GM21723 (cell line): ENCODE data around the gene GRIFIN.

Experiments
- ATAC-seq: cut with Tn5 transposase; IDR thresholded peaks from one replicate; pipeline ENCODE4 v1.9.1; 2021; ENCODE audit warnings: mild to moderate bottlenecking, moderate library complexity; ENCODE audit not compliant: unreplicated experiment

GRIFIN gene, protein sequence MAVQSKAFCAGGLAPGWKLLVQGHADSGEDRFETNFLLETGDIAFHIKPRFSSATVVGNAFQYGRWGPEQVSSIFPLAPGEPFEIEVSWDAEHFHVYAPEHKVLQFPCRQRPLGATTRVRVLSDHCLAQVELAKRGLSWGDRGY

GRCh38 chr7:2476298-2476697 is at the start of gene GRIFIN:
TSS of gene GRIFIN (minus strand) at chr7:2476398. CDS start at chr7:2476383, 15 bp downstream.
- no peak for ATAC-seq

- no peak for ATAC-seq
These were observed 48.8 kb upstream of the GRIFIN start for GRCh38 chr7:2524808-2525657.

GRCh38 chr7:2523941-2524807 is 48.0 kb upstream of the GRIFIN start:
- ATAC-seq, result no peak

DNA sequence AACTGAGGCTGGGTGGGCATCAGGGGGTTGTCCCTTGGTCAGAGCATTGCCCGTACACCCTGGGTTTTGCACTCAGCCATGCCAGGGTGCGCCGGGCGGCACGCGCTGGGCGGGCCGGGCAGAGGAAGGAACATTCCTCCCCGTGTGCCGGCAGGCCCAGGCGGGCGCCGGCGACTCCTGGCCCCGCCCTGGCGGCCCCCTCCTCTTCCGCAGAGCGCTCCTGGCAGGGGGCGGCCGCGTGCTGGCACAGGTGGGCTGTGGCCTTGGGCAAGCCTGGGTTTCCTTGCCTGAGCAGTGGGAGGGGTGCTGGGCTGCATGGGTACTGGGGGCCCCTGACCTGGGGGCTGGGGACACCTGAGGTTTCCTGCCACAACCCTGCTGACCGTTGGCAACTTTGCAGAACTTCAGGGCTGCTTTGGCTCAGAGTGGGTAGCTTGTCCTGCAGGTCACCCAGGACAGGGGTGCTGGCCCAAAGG is 47.3 kb upstream of the GRIFIN start:
- no peak for ATAC-seq

DNA sequence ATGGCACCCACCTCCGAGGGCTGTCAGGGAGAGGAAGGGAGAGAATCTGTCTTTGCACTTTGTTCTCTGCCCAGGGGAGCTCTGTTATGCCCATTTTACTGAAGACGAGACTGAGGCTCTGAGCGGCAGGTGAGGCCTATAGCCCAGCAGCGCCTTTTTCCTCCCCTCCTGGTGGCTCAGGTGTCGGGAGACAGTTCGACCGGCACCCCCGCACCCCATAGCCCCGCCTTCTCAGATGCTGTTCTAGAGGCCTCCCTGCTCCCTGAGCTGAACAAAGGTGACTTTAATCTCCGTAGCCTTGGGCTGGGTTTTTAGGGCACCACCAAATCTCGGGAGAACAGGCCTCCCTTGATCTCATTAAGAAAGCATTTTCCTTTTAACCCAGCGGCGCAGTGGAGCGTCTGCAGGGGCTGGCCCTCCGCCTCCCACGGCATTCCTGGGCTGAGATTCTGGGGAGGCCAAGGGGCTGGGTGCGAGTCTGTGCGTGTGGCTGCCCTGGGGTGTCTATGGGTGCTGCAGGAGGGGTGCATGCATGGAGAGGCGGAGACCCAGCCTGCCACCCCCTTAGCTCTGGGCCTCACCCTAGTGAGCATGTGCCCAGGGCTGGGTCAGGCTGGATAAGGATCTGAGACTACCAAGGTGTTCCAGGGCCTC is 46.7 kb upstream of the GRIFIN start:
- ATAC-seq, result no peak

DNA sequence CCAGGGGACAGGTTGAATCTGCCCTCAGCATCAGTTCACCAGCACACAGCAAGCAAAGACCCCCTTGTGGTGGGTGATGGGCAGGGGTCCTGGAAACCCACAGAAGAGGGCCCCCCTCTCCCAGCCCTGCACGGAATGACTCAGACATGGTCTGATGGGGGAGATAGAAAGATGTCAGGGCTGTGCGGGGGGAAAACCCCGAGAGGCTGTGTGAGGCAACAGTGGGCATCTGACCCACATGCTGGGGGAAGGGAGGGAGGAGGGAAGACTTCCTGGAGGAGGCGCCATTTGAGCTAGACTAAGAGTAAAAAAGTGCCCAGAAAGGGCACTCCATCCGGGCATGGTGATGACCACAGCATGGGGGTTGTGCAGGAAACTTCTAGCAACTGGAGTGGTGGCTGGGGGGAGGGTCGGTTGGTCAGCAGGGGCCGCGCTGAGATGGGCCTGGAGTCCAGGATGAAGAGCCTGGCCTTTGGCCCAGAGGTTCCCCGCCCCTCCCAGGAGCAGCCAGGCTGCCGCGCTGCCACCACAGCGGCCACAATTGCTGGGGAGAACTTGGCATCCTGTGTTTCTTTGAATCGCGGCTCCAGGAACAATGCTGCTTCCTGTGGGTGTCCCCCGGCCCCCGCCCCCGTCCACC is 45.9 kb upstream of the GRIFIN start:
- ATAC-seq, result no peak

- no peak for ATAC-seq
These were observed 45.1 kb upstream of the GRIFIN start for GRCh38 chr7:2521341-2521745.

DNA sequence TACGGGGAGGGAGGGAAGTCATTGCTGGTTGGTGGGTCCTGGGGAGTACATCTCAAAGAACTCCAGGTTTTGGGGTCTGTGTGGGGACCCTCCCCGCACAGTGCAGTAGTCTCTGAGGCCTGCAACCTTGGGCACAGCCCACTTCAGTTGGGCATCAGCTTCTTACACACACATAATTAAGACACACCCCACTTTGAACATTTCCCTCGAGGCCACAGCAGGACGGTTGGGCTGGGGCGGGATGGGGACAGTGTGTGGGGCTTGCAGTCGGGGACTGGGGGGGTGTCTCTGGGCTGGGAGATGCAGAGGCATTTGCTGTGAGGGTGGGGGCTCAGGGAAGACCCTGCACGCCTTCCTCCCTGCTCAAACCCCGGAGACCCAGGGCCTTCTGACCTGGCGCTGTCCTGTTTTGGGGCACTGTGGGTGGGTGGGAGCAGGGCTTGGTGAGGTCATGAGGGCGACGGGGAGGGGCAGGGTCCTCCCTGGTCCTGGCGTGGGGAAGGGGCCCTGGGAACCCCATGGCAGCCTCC is 44.6 kb upstream of the GRIFIN start:
- no peak for ATAC-seq

DNA sequence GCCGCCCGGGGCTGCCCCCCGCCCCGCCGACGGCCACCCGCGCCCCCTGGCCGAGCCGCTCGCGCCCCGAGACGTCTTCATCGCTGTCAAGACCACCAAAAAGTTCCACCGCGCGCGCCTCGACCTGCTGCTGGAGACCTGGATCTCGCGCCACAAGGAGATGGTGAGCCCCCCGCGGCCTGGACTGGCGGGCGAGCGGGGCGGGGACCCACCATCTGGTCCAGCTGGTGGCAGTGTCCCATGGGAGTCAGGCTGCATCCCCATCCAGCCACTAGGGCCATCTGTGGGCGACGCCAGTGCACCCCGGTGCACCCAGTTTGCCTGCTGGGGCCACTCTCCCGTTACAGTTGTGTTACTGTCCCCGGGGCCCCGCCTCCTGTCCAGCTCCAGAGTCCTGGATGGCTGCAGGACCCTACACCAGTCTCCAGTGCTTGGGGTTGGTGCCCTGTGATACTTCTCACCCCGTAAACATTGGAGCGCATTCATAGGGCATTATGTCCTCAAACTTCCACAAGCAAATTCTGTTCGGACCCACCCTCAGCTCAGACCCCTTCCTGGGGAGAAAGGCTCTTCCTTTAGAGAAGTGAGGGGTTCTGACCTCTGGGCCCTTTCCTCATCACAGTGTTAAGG is 44.0 kb upstream of the GRIFIN start:
- no peak for ATAC-seq

- ATAC-seq, result peak; percentile 80
These were observed 43.1 kb upstream of the GRIFIN start, which contains the start of gene LFNG for GRCh38 chr7:2519119-2519930. TSS of gene LFNG (plus strand) at chr7:2519774. CDS start at chr7:2519862, 88 bp downstream.

- no peak for ATAC-seq
These were observed 42.5 kb upstream of the GRIFIN start for GRCh38 chr7:2518737-2519118.

DNA sequence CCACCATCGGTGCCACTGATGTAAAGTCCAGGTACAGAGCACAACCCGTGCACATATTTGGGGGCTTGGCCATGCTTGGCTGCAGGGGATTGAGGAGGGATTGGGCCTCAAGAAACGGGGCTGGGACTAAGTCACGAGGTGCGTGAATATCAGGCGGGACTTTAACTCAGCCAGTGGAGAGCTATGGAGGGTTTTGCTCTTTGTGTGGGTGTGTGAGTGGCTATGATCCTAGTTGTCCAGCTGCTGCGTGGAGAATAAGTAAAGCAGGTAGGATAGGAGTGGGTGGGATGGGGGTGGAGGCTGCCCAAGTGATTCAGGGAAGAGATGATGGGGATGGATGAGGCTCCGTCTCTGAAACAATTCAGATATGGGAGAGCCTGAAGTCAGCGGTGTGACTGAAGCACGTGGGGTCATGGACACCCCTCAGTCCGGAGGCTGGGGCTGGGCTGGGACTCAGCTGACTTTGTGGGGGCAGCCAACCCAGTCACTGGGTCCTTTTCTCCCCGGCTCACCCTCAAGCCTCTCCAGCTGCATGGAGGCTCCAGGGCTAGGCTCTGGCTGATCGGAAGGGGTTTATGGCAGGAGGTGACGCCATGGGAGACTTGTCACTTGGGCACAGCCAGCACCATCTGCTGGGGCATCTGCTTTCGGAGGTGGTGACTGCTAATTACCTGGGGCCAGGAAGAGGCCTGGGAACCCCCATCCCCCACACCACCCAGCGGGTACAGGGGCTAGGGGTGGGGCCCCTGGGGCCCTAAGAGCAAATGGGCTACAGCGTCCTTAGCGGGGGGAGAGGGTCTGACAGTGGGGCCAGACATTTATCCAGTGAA is 41.7 kb upstream of the GRIFIN start:
- ATAC-seq, result no peak

GRCh38 chr7:2517026-2517425 is 40.8 kb upstream of the GRIFIN start:
- no peak for ATAC-seq

DNA sequence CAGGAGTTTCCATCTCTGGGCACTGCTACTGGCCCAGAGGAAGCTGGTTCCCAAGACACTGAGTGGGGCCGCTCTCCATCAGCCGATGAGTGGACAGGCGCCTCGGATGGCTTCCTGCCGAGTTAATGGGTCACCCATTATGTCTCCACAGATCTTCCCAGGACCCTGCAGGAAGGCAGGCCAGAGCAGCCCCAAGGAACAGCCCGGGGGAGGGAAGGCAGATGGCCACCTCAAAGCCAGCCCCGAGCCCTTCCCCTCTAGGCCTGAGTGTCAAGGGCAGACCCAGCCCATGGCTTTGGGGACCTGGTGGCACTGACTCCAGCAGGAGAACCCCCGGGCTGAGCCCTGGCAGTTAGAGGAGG is 40.0 kb upstream of the GRIFIN start:
- ATAC-seq, result no peak

DNA sequence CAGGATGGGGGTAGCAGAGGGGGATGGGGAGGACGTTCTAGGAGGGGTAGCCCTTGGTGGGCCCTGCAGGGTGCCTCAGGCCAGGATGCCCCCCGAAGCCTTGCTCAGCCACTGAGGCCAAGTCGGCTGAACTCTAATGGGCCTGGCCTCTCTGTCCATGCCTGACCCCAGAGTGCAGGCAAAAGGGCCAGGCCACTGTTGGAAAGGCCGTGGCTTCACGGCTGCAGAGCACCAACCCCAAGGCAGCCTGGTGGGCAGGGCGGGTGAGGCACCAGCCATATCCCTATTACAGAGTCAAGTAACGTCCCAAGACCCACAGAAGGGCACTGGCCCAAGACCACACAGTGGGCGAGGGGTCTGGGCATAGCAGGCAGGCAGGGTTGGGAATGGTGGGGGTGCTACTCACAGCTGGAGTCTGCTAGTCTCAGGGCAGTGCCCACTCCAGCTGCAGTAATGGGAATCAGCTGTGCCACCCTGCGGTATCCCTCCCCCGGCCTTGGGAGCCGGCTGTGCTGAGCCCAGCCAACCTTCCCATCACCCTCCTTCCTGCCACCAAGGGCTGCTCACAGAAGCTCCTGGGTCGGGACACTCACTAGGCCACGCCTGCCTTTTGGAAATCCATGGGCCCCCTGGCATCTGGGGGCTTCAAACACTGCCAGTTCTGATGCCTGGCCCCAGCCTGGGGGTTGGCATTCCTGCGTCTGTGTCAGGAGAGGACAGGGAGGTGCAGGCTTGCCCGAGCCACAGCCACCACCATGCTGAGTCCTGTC is 39.4 kb upstream of the GRIFIN start:
- ATAC-seq, result no peak

GRCh38 chr7:2514473-2515423 is 38.5 kb upstream of the GRIFIN start:
- no peak for ATAC-seq
